CD4-positive, alpha-beta T cell treated with Interleukin-6 at 100 ng/mL for 8 hours (primary cell): Measurements from ENCODE around the gene SPX.

ENCODE experiments used
- DNase-seq: peaks from one replicate; pipeline ENCODE4 v3.0.0-alpha.2; 2020; ENCODE audit warnings: mixed read lengths, low spot score

Gene SPX

DNA sequence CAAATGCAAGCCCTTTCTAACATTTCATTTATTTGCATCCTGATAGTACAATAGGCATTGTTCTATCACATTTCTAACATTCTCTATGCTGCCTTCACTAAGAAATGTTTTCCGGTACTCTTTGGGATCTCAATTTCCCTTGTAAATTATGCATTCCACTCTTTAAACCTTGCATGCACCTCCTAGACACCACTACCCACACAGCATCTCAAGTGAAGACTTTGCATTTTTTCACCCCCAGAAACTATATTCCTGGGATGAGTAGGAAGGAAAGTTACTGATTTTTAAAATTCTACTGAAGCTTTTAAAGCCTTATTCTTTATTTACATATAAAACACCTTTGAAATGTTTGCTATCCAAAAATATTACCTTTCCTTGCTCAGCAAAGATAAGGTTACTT lies 51.4 kb downstream of the SPX start:
- DNase-seq: no peak

DNA sequence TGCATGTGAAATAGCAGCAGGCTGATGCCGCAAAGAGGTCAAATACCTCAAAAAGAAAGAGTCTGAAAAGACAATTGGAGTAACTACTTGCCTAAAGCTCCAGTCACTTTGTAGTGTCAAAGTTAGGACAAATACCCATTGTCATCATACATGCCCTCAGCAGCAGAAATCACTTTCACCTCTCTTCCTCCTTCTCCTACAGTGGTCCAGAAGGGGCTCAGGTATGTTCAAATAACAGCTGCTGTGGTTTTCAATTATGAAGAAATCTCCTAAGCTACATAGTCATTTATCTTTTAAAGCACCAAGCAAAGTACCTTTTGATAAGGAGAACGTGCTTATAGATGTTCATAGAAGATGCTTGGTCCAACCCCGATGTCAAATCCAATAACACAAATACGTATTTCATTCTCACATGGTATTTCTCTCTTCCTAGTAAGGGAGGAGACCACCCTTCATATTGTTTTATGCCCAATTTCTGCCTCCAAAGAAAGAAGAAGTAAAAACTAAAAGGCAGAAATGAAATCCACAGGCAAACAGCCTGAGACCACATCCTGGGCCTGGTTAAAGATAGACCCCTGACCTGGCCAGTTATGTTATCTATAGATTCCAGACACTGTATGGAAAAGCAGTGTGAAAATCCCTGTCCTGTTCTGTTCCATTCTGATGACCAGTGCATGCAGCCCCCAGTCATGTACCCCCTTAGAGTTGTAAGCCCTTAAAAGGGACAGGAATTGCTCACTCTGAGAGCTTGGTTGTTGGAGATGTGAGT lies 54.8 kb downstream of the SPX start:
- DNase-seq: no peak
